Left lung (tissue), 10 donors: Measurements from ENCODE around the gene MYH9. TPM values are rescaled to one million over a fixed set of nuclear protein-coding genes. Genes with fewer than 3 reads are reported as not detected.
A peak's percentile ranks its signal among the peaks of the same experiment; 100 is the strongest.

ENCODE experiments used
- ATAC-seq: fragments of 200-7000 bp; cut with Tn5 transposase; one replicate; pipeline ENCODE4 v1.9.1; 2020; ENCODE audit warnings: moderate library complexity
- DNase-seq, 4 donors: peaks; one replicate each; pipeline ENCODE4 v3.0.0-alpha.2; 2013 to 2020
- H3K27ac ChIP-seq, 2 donors: fragments of 200-600 bp; sonication (generic) in 1 of 2; one replicate each; pipeline versions ENCODE4 v1.5.0 to v1.8.0; 2020 to 2021
- H3K27me3 ChIP-seq, 2 donors: fragments of 200-600 bp; sonication (generic) in 1 of 2; one replicate each; pipeline versions ENCODE4 v1.5.0 to v1.8.0; 2020 to 2021
- H3K36me3 ChIP-seq, 2 donors: fragments of 200-600 bp; sonication (generic) in 1 of 2; one replicate each; pipeline versions ENCODE4 v1.5.0 to v1.8.0; 2020 to 2021
- H3K4me1 ChIP-seq, 2 donors: fragments of 200-600 bp; one replicate each; pipeline ENCODE4 v1.8.0; 2021
- H3K4me3 ChIP-seq, 2 donors: fragments of 200-600 bp; sonication (generic) in 1 of 2; one replicate each; pipeline versions ENCODE4 v1.5.0 to v1.8.0; 2020 to 2021; ENCODE audit warnings: mild to moderate bottlenecking in 1 of 2
- H3K9me3 ChIP-seq, 2 donors: fragments of 200-600 bp; sonication (generic) in 1 of 2; one replicate each; pipeline versions ENCODE4 v1.5.0 to v1.8.0; 2020 to 2021
- CTCF ChIP-seq, 2 donors: fragments of 200-600 bp; sonication (generic) in 1 of 2; IDR thresholded peaks; one replicate each; pipeline versions ENCODE4 v1.5.0 to v1.8.0; 2021; ENCODE audit warnings: antibody characterized with exemption in 2 of 2
- intact Hi-C, 2 donors: fragments of 100-400 bp; cut with DNase I; formaldehyde crosslinking; loops; one replicate each; pipeline versions ENCODE4 v1.11.2 to v1.14.2; 2022
- polyA plus RNA-seq, 6 donors: library from polyadenylated mRNA; unstranded; fragments of 120-200 nt; gene quantifications; one replicate each; pipeline ENCODE4 v1.2.1, GENCODE V29; 2013; ENCODE audit not compliant: insufficient read length in 6 of 6
- total RNA-seq, 2 donors: library from RNA; stranded (reverse); fragmentation: NEBNext Ultra II Directional; extraction: Animal tissue kit (Norgen Biotek cat#: 25700); gene quantifications; one replicate each; pipeline ENCODE4 v1.2.1, GENCODE V29; 2021
- donor health status: DM: no; HTN: yes; CAD: no.
- donor health status: DM: no; HTN: no; CAD: no.

MYH9 gene
- total and polyA plus RNA-seq, 8 donors, result 225 to 761 (median 270) TPM

- DNase-seq (no peak), ATAC-seq (no peak)
- intact Hi-C loops, result no loop called here
- Histone ChIP-seq H3K27ac (peak overlapping the region in 1 of 2 donors; percentile 45), H3K9me3 (no peaks in the 10 kb centered on the region), H3K4me1 (peaks cover 21 to 99% of the 10 kb centered on the region in 2 donors), H3K27me3 (no peaks in the 10 kb centered on the region), H3K4me3 (no peak overlapping the region), H3K36me3 (peaks cover 0 to 94% of the 10 kb centered on the region in 2 donors)
- TF ChIP-seq CTCF (IDR thresholded peaks at IDR 0.05), result no peak
These were observed 46.1 kb downstream of the MYH9 start for GRCh38 chr22:36341640-36342041.

GRCh38 chr22:36340621-36341020 is 47.1 kb downstream of the MYH9 start:
- no peak for DNase-seq
- Histone ChIP-seq H3K4me3 (no peak overlapping the region), H3K27me3 (no peaks in the 10 kb centered on the region), H3K9me3 (no peaks in the 10 kb centered on the region), H3K27ac (peak overlapping the region; percentile 17 to 45), H3K36me3 (peaks cover 0 to 94% of the 10 kb centered on the region in 2 donors), H3K4me1 (peaks cover 31 to 99% of the 10 kb centered on the region in 2 donors)
- no peak for TF ChIP-seq CTCF (IDR thresholded peaks at IDR 0.05)
- intact Hi-C loops, result no loop called here
- ATAC-seq, result no peak

GRCh38 chr22:36339171-36340065 is 48.3 kb downstream of the MYH9 start:
- no peaks in the 10 kb centered on the region for H3K9me3 ChIP-seq
- intact Hi-C loops, result loop anchor here (5.0 to 10.0 kb wide), 2 partner anchors 38 to 45 kb away; partner anchors contain the start of gene MYH9 (in 1 of the 2)
- ATAC-seq (no peak), DNase-seq (no peak)
- TF ChIP-seq CTCF (IDR thresholded peaks at IDR 0.05), result no peak
- peaks cover 43 to 99% of the 10 kb centered on the region in 2 donors for H3K4me1 ChIP-seq
- peak overlapping the region; percentile 14 to 49 for H3K27ac ChIP-seq
- H3K27me3 ChIP-seq, result no peaks in the 10 kb centered on the region
- H3K36me3 ChIP-seq, result peaks cover 0 to 99% of the 10 kb centered on the region in 2 donors
- no peak overlapping the region for H3K4me3 ChIP-seq

- H3K9me3 ChIP-seq, result no peaks in the 10 kb centered on the region
- H3K4me1 ChIP-seq, result peaks cover 56 to 99% of the 10 kb centered on the region in 2 donors
- peak overlapping the region; percentile 90 to 94 for H3K27ac ChIP-seq
- ATAC-seq, result no peak
- no peak for DNase-seq
- H3K4me3 ChIP-seq, result no peak overlapping the region
- H3K36me3 ChIP-seq, result peaks cover 0 to 95% of the 10 kb centered on the region in 2 donors
- TF ChIP-seq CTCF (IDR thresholded peaks at IDR 0.05), result no peak
- intact Hi-C loops, result loop anchor here (5.0 to 10.0 kb wide), 2 partner anchors 40 to 47 kb away; partner anchors contain the start of gene MYH9 (in 1 of the 2)
- H3K27me3 ChIP-seq, result no peaks in the 10 kb centered on the region
These were observed 50.2 kb downstream of the MYH9 start for GRCh38 chr22:36337365-36338130.
